ENCODE results near the gene ALB.
"Not testable (repeated sequence)": the region's sequence is repeated elsewhere in the genome, so short reads cannot be mapped to it uniquely, and the experiment has no call there.

Gene ALB

GRCh38 chr4:73404042-73404441 is at the start of gene ALB:
ALB (plus strand) TSS chr4:73404287; CDS start chr4:73404328, 41 bp downstream.
- DNase-seq: no peak

GRCh38 chr4:73357174-73357573 is 46.9 kb upstream of the ALB start:
- not testable (repeated sequence) for DNase-seq

- DNase-seq: not testable (repeated sequence)
Measured at GRCh38 chr4:73369506-73370199, 34.4 kb upstream of the ALB start.

GRCh38 chr4:73375328-73375741 is 28.8 kb upstream of the ALB start:
- DNase-seq: no peak

- DNase-seq: no peak
Measured at GRCh38 chr4:73376251-73376650, 27.8 kb upstream of the ALB start.

- DNase-seq: peak; percentile 20
Measured at GRCh38 chr4:73376976-73377375, 27.1 kb upstream of the ALB start.

- no peak for DNase-seq
Measured at GRCh38 chr4:73378887-73379286, 25.2 kb upstream of the ALB start.

GRCh38 chr4:73379946-73380345 is 24.1 kb upstream of the ALB start:
- DNase-seq: no peak

GRCh38 chr4:73381214-73381613 is 22.9 kb upstream of the ALB start:
- DNase-seq: no peak

- no peak for DNase-seq
Measured at GRCh38 chr4:73383452-73383851, 20.6 kb upstream of the ALB start.

- DNase-seq: no peak
Measured at GRCh38 chr4:73387552-73387951, 16.5 kb upstream of the ALB start.

- no peak for DNase-seq
Measured at GRCh38 chr4:73388887-73389286, 15.2 kb upstream of the ALB start.

- DNase-seq: not testable (repeated sequence)
Measured at GRCh38 chr4:73389663-73390062, 14.4 kb upstream of the ALB start.

GRCh38 chr4:73391774-73392173 is 12.3 kb upstream of the ALB start:
- DNase-seq: no peak

- DNase-seq: no peak
Measured at GRCh38 chr4:73392936-73393335, 11.2 kb upstream of the ALB start.

GRCh38 chr4:73396304-73396703 is 7.8 kb upstream of the ALB start:
- DNase-seq: no peak

GRCh38 chr4:73396993-73397972 is 6.8 kb upstream of the ALB start:
- DNase-seq: no peak

- no peak for DNase-seq
Measured at GRCh38 chr4:73401412-73401811, 2.7 kb upstream of the ALB start.

GRCh38 chr4:73404457-73404856 is 370 bp downstream of the ALB start:
- DNase-seq: no peak

- DNase-seq: no peak
Measured at GRCh38 chr4:73405138-73405537, 1.1 kb downstream of the ALB start.

GRCh38 chr4:73406548-73406875 is 2.4 kb downstream of the ALB start:
- DNase-seq: no peak

GRCh38 chr4:73407227-73407673 is 3.2 kb downstream of the ALB start:
- DNase-seq: no peak

- no peak for DNase-seq
Measured at GRCh38 chr4:73408181-73408867, 4.2 kb downstream of the ALB start.
